HEK293T (cell line): ENCODE results near the gene PRIMA1.

Experiments used
- ARNT ChIP-seq: fragments of 450-650 bp; IDR thresholded peaks from 2 replicates; pipeline ENCODE4 v1.6.1; 2017; ENCODE audit warnings: mild to moderate bottlenecking
- BHLHE40 ChIP-seq: fragments of 450-650 bp; IDR thresholded peaks from 2 replicates; pipeline ENCODE4 v1.6.1; 2016; ENCODE audit warnings: mild to moderate bottlenecking, moderate library complexity, borderline replicate concordance
- CTBP1 ChIP-seq: fragments of 450-650 bp; IDR thresholded peaks from 2 replicates; pipeline ENCODE4 v1.6.1; 2016; ENCODE audit warnings: borderline replicate concordance
- ELF4 ChIP-seq: fragments of 450-650 bp; IDR thresholded peaks from 2 replicates; pipeline ENCODE4 v1.6.1; 2017; ENCODE audit warnings: antibody characterized with exemption
- FOXA1 ChIP-seq: fragments of 450-650 bp; IDR thresholded peaks from 2 replicates; pipeline ENCODE4 v1.6.1; 2016; ENCODE audit warnings: mild to moderate bottlenecking
- FOXK2 ChIP-seq: fragments of 450-650 bp; IDR thresholded peaks from 2 replicates; pipeline ENCODE4 v1.6.1; 2016; ENCODE audit warnings: mild to moderate bottlenecking
- FOXM1 ChIP-seq: fragments of 450-650 bp; IDR thresholded peaks from 2 replicates; pipeline ENCODE4 v1.6.1; 2017; ENCODE audit warnings: mild to moderate bottlenecking, borderline replicate concordance
- HDGF ChIP-seq: fragments of 450-650 bp; IDR thresholded peaks from 2 replicates; pipeline ENCODE4 v1.6.1; 2017; ENCODE audit warnings: antibody characterized with exemption, borderline replicate concordance
- L3MBTL2 ChIP-seq: fragments of 450-650 bp; conservative IDR thresholded peaks from 2 replicates; pipeline ENCODE4 v1.6.1; 2016; ENCODE audit warnings: mild to moderate bottlenecking
- NFRKB ChIP-seq: fragments of 450-650 bp; IDR thresholded peaks from 2 replicates; pipeline ENCODE4 v1.6.1; 2016; ENCODE audit warnings: mild to moderate bottlenecking, moderate library complexity
- SP1 ChIP-seq: fragments of 450-650 bp; IDR thresholded peaks from 2 replicates; pipeline ENCODE4 v1.6.1; 2017
- SUZ12 ChIP-seq: fragments of 450-650 bp; IDR thresholded peaks from 2 replicates; pipeline ENCODE4 v1.6.1; 2016; ENCODE audit warnings: mild to moderate bottlenecking
- TARDBP ChIP-seq: fragments of 450-650 bp; IDR thresholded peaks from 2 replicates; pipeline ENCODE4 v1.6.1; 2016
- TF ChIP-seq, protein P1 (sequence below): fragments of 450-650 bp; IDR thresholded peaks from 2 replicates; pipeline ENCODE4 v1.6.1; 2016

DNA sequence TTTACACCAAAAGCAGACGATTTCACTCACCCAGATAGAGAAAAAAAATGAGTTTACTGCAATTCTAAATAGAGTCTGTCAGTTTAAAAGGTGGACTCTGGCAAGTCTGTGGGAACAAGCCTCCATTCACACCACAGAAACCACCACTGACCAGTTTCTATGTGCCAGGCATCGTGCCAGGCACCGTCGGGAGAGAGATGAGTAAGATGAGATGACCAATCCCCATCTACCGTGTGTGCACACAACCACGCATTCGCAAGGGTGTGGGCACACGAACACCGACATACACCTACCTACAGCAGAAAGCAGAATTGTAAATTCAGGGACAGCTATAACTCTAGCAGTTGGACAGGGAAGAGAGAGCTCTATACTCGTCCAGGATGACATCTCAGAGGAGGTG is 58.3 kb downstream of the PRIMA1 start:
- no peak for TF ChIP-seq FOXM1
- TF ChIP-seq, protein P1, sequence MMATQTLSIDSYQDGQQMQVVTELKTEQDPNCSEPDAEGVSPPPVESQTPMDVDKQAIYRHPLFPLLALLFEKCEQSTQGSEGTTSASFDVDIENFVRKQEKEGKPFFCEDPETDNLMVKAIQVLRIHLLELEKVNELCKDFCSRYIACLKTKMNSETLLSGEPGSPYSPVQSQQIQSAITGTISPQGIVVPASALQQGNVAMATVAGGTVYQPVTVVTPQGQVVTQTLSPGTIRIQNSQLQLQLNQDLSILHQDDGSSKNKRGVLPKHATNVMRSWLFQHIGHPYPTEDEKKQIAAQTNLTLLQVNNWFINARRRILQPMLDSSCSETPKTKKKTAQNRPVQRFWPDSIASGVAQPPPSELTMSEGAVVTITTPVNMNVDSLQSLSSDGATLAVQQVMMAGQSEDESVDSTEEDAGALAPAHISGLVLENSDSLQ = no peak
- no peak for TF ChIP-seq BHLHE40
- no peak for TF ChIP-seq ARNT
- TF ChIP-seq L3MBTL2 = no peak
- TF ChIP-seq FOXK2 = no peak
- no peak for TF ChIP-seq HDGF
- TF ChIP-seq SP1 = no peak
- TF ChIP-seq ELF4 = no peak
- TF ChIP-seq SUZ12 = no peak
- no peak for TF ChIP-seq NFRKB
- no peak for TF ChIP-seq TARDBP
- no peak for TF ChIP-seq CTBP1
- no peak for TF ChIP-seq FOXA1
